ENCODE measurements around the gene SGPL1. TPM values are rescaled to one million over a fixed set of nuclear protein-coding genes. Genes with fewer than 3 reads are reported as not detected.

Gene SGPL1
- polyA plus RNA-seq, 3 donors from 2014 or later: 19.8 to 25.9 (median 20.3) TPM

- peak; percentile 52 to 67 (median 55) for DNase-seq
- peaks cover 31 to 41% of the 10 kb centered on the region in 2 donors for H3K4me1 Mint-ChIP-seq
- peak within 1 kb of the TSS in 3 of 5 donors; percentile 22 to 69 (median 65) for H3K4me3 Mint-ChIP-seq
- no peaks in the 10 kb centered on the region for H3K9me3 Mint-ChIP-seq
- no peaks in the 10 kb centered on the region for H3K36me3 Mint-ChIP-seq
- H3K27ac Mint-ChIP-seq: peak within 1 kb of the TSS in 3 of 6 donors; percentile 49 to 78 (median 69)
- peaks cover 0 to 3% (median 0%) of the 10 kb centered on the region in 3 donors for H3K27me3 Mint-ChIP-seq (ENCODE audit: low read depth in 3 of 3)
These were observed 30.6 kb upstream of the SGPL1 start, which contains the start of gene TBATA for GRCh38 chr10:70785190-70785589. Gene TBATA, minus strand, starts transcription at chr10:70785377. Its CDS starts 1,998 bp downstream, at chr10:70783379.

GRCh38 chr10:70786799-70787415 lies 28.8 kb upstream of the SGPL1 start:
- H3K4me3 Mint-ChIP-seq: peak overlapping the region in 2 of 5 donors; percentile 1 to 56
- DNase-seq: no peak
- peaks cover 46 to 57% of the 10 kb centered on the region in 2 donors for H3K4me1 Mint-ChIP-seq
- H3K27me3 Mint-ChIP-seq (ENCODE audit: low read depth in 3 of 3): peaks cover 0 to 3% (median 0%) of the 10 kb centered on the region in 3 donors
- peak overlapping the region in 5 of 6 donors; percentile 14 to 72 (median 54) for H3K27ac Mint-ChIP-seq
- no peaks in the 10 kb centered on the region for H3K36me3 Mint-ChIP-seq
- no peaks in the 10 kb centered on the region for H3K9me3 Mint-ChIP-seq

- Mint-ChIP-seq H3K9me3 (no peaks in the 10 kb centered on the region), H3K27ac (peak overlapping the region in 5 of 6 donors; percentile 12 to 71 (median 44)), H3K36me3 (no peaks in the 10 kb centered on the region), H3K27me3 (ENCODE audit: low read depth in 3 of 3) (no peaks in the 10 kb centered on the region), H3K4me1 (peaks cover 26 to 36% of the 10 kb centered on the region in 2 donors), H3K4me3 (peak overlapping the region in 4 of 5 donors; percentile 45 to 86 (median 75))
- DNase-seq: peak in 2 of 3 donors; percentile 17 to 20
These were observed 24.2 kb upstream of the SGPL1 start for GRCh38 chr10:70791386-70792039.

- H3K9me3 Mint-ChIP-seq: no peaks in the 10 kb centered on the region
- no peak for DNase-seq
- no peak overlapping the region for H3K4me3 Mint-ChIP-seq
- peaks cover 10 to 20% of the 10 kb centered on the region in 2 donors for H3K4me1 Mint-ChIP-seq
- no peaks in the 10 kb centered on the region for H3K36me3 Mint-ChIP-seq
- no peak overlapping the region for H3K27ac Mint-ChIP-seq
- peaks cover 0 to 1% (median 0%) of the 10 kb centered on the region in 3 donors for H3K27me3 Mint-ChIP-seq (ENCODE audit: low read depth in 3 of 3)
These were observed 20.1 kb upstream of the SGPL1 start for GRCh38 chr10:70795613-70796012.

DNA sequence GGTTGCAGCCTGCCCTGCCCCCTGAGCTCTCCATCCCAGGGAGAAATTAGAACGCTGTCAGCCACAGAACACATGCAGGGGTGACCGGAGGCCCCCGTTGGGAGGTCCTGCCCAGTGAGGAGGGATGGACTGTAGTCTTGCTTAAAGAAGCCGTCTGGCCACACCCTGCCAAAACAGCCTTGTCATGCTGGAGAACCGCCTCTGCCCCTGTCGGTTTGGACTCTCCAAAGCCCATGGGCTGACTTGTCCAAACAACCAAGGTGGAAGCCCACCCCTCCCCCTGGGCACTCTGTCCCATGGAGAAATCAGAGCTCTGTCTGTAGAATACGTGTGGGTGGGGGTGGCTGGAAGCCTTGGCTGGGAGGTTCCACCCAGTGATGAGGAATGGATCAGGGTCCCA lies 17.9 kb upstream of the SGPL1 start:
- Mint-ChIP-seq H3K27ac (no peak overlapping the region), H3K27me3 (ENCODE audit: low read depth in 3 of 3) (peaks cover 1 to 4% (median 2%) of the 10 kb centered on the region in 3 donors), H3K4me1 (peaks cover 0 to under 1% of the 10 kb centered on the region in 2 donors), H3K9me3 (no peaks in the 10 kb centered on the region), H3K36me3 (no peaks in the 10 kb centered on the region), H3K4me3 (no peak overlapping the region)
- DNase-seq: no peak

GRCh38 chr10:70799124-70799523 lies 16.6 kb upstream of the SGPL1 start:
- Mint-ChIP-seq H3K27ac (no peak overlapping the region), H3K36me3 (no peaks in the 10 kb centered on the region), H3K4me1 (no peaks in the 10 kb centered on the region), H3K4me3 (no peak overlapping the region), H3K9me3 (no peaks in the 10 kb centered on the region), H3K27me3 (ENCODE audit: low read depth in 3 of 3) (peaks cover 1 to 4% (median 2%) of the 10 kb centered on the region in 3 donors)
- DNase-seq: no peak

- Mint-ChIP-seq H3K9me3 (no peaks in the 10 kb centered on the region), H3K4me3 (no peak overlapping the region), H3K4me1 (no peaks in the 10 kb centered on the region), H3K36me3 (no peaks in the 10 kb centered on the region), H3K27ac (no peak overlapping the region), H3K27me3 (ENCODE audit: low read depth in 3 of 3) (peaks cover 1 to 4% (median 2%) of the 10 kb centered on the region in 3 donors)
- DNase-seq: no peak
These were observed 13.9 kb upstream of the SGPL1 start for GRCh38 chr10:70801854-70802253.

- Mint-ChIP-seq H3K27ac (no peak overlapping the region), H3K36me3 (no peaks in the 10 kb centered on the region), H3K27me3 (ENCODE audit: low read depth in 3 of 3) (peaks cover 2 to 7% (median 3%) of the 10 kb centered on the region in 3 donors), H3K9me3 (no peaks in the 10 kb centered on the region), H3K4me3 (no peak overlapping the region), H3K4me1 (no peaks in the 10 kb centered on the region)
- DNase-seq: no peak
These were observed 11.8 kb upstream of the SGPL1 start for GRCh38 chr10:70803775-70804420.

DNA sequence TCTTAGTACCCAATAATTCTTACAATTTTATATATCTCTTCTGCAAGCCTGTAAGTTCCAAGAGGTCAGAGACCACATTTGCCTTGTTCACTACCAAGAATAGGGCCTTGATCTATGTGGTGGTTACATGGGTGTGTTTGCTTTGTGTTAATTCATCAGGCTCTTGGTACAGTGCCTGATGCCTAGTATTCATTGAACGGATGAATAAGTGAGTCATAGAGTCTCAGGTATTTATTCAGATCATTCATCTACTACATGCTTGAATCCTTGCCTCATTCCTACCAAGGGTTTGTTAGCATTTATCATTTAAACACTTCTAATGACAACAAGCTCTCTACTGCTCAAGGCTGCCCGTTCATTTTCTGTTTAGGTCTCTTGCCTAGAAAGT lies 11.3 kb upstream of the SGPL1 start:
- Mint-ChIP-seq H3K4me3 (no peak overlapping the region), H3K27ac (no peak overlapping the region), H3K4me1 (no peaks in the 10 kb centered on the region), H3K9me3 (no peaks in the 10 kb centered on the region), H3K36me3 (no peaks in the 10 kb centered on the region), H3K27me3 (ENCODE audit: low read depth in 3 of 3) (peaks cover 4 to 7% (median 4%) of the 10 kb centered on the region in 3 donors)
- DNase-seq: no peak

DNA sequence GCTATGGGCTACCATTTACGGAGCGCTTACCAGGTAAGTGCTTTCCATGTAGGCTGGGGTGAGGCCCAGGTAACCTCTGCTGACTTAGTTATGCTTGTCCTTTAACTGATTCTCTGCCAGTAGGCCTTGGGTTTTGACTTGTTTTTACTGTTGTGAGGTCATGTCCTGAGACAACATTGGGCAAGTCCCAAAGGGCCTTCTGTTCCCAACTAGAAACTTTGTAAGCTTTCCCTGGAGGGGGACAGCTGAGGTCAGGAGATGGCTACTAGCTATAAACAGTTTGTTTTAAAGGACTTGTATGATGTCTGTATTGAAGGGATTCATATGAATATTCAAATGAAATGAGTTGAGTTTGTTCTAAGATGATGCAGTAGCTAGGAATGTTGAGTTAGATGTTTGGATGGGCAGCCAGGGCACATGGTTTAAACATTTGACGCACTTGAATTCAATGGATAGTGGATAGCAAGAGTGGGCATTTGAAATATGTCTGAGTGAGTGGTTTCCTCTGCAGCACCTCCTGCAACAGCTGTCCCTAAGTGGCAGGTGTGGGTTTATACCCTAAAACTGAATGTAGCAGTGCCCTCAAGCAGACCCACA lies 10.0 kb upstream of the SGPL1 start:
- H3K36me3 Mint-ChIP-seq: no peaks in the 10 kb centered on the region
- no peak for DNase-seq
- H3K4me1 Mint-ChIP-seq: no peaks in the 10 kb centered on the region
- no peaks in the 10 kb centered on the region for H3K9me3 Mint-ChIP-seq
- no peak overlapping the region for H3K27ac Mint-ChIP-seq
- no peak overlapping the region for H3K4me3 Mint-ChIP-seq
- peaks cover 4 to 7% (median 5%) of the 10 kb centered on the region in 3 donors for H3K27me3 Mint-ChIP-seq (ENCODE audit: low read depth in 3 of 3)

- no peak for DNase-seq
These were observed 8.9 kb upstream of the SGPL1 start for GRCh38 chr10:70806841-70807240.

GRCh38 chr10:70807556-70807955 lies 8.2 kb upstream of the SGPL1 start:
- Mint-ChIP-seq H3K4me1 (no peaks in the 10 kb centered on the region), H3K36me3 (no peaks in the 10 kb centered on the region), H3K27me3 (ENCODE audit: low read depth in 3 of 3) (peaks cover 2 to 4% (median 4%) of the 10 kb centered on the region in 3 donors), H3K27ac (no peak overlapping the region), H3K9me3 (no peaks in the 10 kb centered on the region), H3K4me3 (no peak overlapping the region)
- no peak for DNase-seq

More at GRCh38 chr10:70806841-70807240, 8.9 kb upstream of the SGPL1 start:
- Mint-ChIP-seq H3K36me3 (no peaks in the 10 kb centered on the region), H3K27me3 (ENCODE audit: low read depth in 3 of 3) (peaks cover 4% of the 10 kb centered on the region in 3 donors), H3K4me3 (no peak overlapping the region), H3K4me1 (no peaks in the 10 kb centered on the region), H3K27ac (no peak overlapping the region), H3K9me3 (no peaks in the 10 kb centered on the region)

GRCh38 chr10:70809011-70809611 lies 6.6 kb upstream of the SGPL1 start:
- H3K4me1 Mint-ChIP-seq: peaks cover under 1% of the 10 kb centered on the region in 2 donors
- no peak overlapping the region for H3K4me3 Mint-ChIP-seq
- no peaks in the 10 kb centered on the region for H3K36me3 Mint-ChIP-seq
- no peak for DNase-seq
- H3K27me3 Mint-ChIP-seq (ENCODE audit: low read depth in 3 of 3): peaks cover 2 to 5% (median 4%) of the 10 kb centered on the region in 3 donors
- H3K27ac Mint-ChIP-seq: no peak overlapping the region
- H3K9me3 Mint-ChIP-seq: no peaks in the 10 kb centered on the region
